ENCODE data around the gene ARFGAP2. TPM values are rescaled to one million over a fixed set of nuclear protein-coding genes. Genes with fewer than 3 reads are reported as not detected.

The ARFGAP2 gene
- total RNA-seq, 1 donor from 2014 or later: 116 TPM

GRCh38 chr11:47187723-47188122 lies 11.0 kb upstream of the ARFGAP2 start:
- DNase-seq (ENCODE audit: low read depth): no peak

GRCh38 chr11:47186700-47187695 lies 10.3 kb upstream of the ARFGAP2 start:
- DNase-seq (ENCODE audit: low read depth): no peak

DNA sequence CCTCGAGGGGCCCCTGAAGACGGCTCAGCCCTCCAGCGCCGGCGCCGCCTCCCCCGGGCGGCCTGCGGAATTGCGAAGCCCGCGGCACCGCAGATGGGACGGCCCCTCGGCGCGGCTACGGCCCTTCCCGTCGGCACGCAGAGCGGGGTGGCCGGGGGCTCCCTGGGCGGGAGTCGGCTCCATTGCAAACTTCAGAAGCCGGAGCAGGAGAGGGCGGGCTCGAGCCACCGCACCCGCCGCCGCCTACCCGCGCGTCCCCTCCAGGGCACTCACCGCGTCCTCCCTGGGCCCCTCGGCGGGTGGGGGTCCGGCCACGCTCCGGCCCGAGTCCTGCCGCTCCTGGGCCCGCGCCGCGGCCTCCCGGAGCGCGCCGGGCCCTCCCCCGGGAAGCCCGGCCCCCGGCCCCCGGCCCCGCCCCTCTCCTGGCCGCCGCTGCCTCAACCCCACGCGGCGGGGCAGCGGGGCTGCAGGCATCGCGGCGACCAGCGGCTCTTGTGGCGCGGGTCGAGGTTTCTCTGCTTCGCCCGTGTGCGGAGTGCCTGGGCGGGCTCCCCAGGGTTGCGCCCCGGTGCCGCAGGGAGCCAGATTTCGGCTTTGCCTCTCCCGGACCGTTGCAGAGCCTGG lies 9.5 kb upstream of the ARFGAP2 start, which contains the start of gene PACSIN3:
Gene PACSIN3 (minus strand): TSS at position 359 of the 624 bp plus-strand sequence. CDS start 3,707 bp downstream, outside the sequence.
- DNase-seq (ENCODE audit: low read depth): no peak

- no peak for DNase-seq (ENCODE audit: low read depth)
Observed at GRCh38 chr11:47185305-47186075, 8.8 kb upstream of the ARFGAP2 start.

- DNase-seq (ENCODE audit: low read depth): no peak
Observed at GRCh38 chr11:47184711-47185304, 8.1 kb upstream of the ARFGAP2 start.

- no peak for DNase-seq (ENCODE audit: low read depth)
Observed at GRCh38 chr11:47183969-47184368, 7.3 kb upstream of the ARFGAP2 start.

DNA sequence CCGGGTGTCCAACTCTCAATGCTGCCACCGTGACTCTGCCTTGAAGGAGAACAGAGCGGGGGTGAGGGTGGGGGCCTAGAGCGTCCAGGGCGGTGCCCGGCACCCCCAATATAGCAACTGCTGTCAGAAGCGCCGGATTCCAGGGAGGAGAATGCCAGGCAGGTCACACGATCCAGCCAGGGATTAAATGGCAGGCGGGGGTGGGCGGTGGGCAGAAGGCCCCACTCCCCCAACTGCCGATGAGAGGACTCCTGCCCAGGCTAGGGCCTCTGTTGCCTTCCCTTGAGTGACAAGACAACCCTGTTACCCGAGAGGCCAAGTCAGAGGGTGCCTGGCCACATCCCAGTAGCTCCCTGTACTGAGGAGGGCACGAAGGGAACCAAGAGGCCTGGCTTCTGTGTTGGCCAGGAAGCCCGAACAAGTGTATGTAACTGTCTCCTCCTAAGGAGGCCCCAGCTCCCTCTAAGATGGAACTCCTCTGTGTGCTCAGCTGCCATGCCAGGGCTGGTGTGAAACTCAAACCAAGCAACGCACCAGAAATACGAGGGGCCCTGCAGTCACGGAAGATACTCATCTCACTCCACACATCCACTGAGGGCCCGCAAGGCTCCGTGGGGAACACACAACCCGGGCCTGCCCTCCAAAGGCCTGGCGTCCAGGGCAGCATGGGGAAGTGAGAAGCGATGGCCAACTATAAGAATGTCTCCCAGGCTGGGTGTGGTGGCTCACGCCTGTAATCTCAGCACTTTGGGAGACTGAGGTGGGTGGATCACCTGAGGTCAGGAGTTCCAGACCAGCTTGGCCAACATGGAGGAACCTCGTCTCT lies 6.6 kb upstream of the ARFGAP2 start:
- no peak for DNase-seq (ENCODE audit: low read depth)

DNA sequence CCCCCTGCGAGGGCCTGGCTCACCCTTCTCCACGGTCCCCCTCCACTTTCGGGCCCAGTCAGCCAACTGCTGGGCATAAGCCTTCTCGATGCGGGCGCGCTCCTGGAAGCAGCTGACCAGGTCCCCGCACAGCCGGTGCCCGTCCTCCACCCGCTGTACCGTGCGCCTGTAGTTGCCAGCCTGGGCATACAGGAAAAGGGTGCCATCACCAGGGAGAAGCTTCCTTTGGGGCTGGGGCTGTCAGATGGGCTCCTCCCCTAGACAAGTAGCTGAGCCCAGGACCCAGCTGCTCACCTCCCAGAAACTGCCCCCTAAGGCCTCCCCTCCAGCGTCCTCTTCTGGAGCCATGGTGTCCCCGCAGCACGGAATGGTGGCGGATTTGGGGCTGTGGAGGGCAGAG lies 5.7 kb upstream of the ARFGAP2 start:
- no peak for DNase-seq (ENCODE audit: low read depth)

DNA sequence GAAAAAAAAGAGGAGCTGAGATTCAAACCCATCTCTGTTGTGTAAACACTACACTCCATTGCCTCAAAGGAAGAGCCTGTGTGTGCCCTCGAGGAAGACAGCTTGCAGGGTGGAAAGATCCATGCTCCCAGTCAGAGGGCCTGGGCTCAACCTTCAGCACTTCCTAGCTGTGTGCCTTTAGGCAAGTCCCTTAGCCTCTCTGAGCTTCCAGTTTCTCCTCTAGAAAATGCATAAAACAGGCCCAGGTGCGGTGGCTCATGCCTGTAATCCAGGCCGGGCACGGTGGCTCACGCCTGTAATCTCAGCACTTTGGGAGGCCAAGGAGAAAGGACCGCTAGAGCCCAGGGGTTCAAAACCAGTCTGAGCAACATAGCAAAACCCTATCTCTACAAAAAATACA lies 4.6 kb upstream of the ARFGAP2 start:
- DNase-seq (ENCODE audit: low read depth): no peak

GRCh38 chr11:47180006-47180787 lies 3.5 kb upstream of the ARFGAP2 start:
- DNase-seq (ENCODE audit: low read depth): no peak

DNA sequence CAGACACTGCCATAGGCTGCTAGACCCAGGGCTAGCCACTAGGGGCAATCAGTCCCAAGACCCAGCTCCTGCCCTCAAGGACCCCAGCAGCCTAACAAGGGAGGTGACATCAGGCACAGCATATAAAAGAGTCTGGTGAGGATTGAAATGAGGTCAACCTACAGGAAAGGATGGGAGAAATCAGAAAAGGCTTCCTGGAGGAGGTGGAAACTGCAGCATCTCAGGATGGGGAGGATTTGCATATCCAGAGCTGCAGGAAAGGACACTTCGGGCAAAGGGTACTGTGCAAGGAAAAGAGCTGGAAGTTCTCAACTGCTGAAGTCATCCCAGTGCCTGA lies 2.9 kb upstream of the ARFGAP2 start:
- DNase-seq (ENCODE audit: low read depth): no peak

- no peak for DNase-seq (ENCODE audit: low read depth)
Observed at GRCh38 chr11:47178737-47179654, 2.3 kb upstream of the ARFGAP2 start.

DNA sequence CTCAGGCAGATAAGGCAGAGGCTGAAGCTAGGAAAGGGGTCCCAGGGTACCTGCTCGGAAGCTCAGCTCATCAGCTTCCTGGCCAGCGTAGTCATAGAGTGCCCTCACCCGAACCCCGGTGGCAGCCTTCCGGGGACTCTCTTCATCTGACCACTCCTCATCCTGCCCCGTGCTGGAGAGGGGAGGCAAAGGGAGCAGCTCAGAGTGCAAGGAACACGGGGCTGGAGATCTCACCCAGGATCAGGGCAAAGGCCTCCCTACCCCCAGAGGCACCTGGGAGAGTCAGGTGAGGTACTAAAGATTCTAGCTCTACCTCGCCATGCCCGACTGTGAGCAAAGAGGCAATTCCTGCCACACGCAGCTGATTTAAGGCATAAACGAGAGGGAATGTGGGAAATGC lies 1.6 kb upstream of the ARFGAP2 start:
- no peak for DNase-seq (ENCODE audit: low read depth)

- no peak for DNase-seq (ENCODE audit: low read depth)
Observed at GRCh38 chr11:47177846-47178245, 1.2 kb upstream of the ARFGAP2 start.

DNA sequence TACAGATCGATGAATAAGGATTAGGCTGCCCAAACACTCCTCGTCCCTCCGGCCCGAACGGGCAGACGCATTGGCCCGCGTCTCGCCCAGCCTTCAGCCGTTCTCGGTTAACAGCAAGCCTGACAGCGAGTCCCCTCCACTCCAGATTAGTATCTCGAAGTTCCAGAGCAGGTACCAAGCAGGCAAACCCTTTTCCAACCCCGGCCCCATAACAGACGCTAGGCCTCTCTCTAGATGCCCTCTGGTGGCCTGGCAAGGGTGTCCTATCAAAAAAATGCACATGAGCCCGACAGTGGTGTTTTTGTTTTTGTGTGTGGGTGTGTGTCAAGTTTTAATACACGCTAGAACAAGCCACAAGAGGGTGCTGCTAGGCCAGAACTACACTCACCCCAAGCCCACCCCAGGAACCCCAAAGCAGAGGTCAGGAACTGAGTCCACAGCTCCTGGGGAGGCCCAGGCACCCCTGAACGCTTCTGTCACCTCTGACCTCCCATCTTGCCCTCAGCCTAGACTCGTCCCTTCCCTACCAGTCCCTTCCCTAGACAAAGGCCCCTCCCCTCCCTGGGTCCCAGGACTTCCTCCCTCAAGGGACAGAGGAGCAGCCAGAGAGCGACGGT lies 658 bp upstream of the ARFGAP2 start:
- peak; percentile 79 for DNase-seq (ENCODE audit: low read depth)

- DNase-seq (ENCODE audit: low read depth): no peak
Observed at GRCh38 chr11:47175746-47176327, 842 bp downstream of the ARFGAP2 start.

DNA sequence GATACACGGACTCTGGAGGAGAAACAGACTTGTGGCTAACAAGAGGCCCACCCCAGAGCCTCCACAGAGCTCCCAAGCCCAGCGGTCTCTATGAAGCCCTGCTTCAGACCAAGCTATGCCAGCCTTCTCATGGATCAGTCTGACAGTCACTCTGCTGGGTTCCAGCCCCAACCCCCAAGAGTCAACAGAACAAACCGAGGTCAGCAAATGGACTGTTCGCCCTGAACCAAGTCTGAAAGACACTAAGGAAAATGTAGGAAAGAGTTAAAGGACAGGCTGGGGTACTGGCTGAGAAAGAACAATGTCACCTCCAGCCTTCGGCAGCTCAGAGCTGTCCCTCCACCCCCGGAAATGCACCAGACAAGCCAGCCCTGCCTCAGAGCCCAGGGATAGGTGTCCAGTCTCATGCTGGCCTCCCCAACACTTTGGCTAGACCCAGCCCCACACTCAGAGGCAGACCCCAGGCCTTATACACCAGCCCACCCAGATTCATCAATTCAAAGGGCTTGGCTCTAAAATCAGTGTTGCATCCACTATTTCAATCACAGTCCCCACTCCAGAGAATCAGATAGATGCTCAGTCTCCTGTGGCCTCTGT lies 3.8 kb downstream of the ARFGAP2 start:
- no peak for DNase-seq (ENCODE audit: low read depth)

DNA sequence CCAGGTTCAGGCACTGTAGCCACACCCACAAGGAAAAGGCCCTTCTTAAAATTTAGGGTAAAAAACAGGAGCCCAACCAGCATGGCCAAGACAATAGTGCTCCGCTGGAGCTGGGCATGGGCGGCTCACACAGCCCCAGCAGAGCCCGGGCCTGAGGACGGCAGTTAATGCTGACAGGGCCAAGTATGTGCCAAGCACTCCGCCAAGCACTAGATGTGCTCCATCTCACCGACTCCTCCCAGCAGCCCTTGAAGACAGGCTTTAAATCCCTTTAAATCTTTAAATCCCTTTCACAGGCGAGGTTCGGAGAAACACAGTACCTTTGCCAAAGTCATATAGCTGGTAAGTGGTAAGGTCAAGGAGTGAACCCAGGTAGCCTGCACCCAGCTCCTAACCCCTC lies 4.8 kb downstream of the ARFGAP2 start:
- no peak for DNase-seq (ENCODE audit: low read depth)
